ENCODE measurements around the gene ADAMTS17.

The ADAMTS17 gene

DNA sequence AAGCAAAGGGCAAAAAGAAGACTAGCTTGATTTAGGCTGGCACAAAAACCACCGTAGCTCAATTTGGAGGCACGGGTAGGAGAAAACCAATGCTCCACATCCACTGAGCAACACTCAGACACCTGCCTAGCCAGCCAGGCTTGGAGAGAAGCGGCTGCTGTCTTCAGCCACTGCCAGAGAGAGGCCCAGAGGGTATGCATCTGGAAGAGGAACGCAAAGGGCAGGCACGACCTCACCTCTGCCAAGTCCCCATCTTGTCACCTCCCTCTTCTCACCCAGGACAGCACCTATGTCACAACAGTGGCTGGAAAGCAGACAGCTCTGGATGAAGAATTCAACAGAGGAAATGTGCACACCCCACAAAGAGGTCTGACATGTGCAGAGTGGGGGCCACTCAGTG is 93.5 kb downstream of the ADAMTS17 start:
- no peak for DNase-seq

DNA sequence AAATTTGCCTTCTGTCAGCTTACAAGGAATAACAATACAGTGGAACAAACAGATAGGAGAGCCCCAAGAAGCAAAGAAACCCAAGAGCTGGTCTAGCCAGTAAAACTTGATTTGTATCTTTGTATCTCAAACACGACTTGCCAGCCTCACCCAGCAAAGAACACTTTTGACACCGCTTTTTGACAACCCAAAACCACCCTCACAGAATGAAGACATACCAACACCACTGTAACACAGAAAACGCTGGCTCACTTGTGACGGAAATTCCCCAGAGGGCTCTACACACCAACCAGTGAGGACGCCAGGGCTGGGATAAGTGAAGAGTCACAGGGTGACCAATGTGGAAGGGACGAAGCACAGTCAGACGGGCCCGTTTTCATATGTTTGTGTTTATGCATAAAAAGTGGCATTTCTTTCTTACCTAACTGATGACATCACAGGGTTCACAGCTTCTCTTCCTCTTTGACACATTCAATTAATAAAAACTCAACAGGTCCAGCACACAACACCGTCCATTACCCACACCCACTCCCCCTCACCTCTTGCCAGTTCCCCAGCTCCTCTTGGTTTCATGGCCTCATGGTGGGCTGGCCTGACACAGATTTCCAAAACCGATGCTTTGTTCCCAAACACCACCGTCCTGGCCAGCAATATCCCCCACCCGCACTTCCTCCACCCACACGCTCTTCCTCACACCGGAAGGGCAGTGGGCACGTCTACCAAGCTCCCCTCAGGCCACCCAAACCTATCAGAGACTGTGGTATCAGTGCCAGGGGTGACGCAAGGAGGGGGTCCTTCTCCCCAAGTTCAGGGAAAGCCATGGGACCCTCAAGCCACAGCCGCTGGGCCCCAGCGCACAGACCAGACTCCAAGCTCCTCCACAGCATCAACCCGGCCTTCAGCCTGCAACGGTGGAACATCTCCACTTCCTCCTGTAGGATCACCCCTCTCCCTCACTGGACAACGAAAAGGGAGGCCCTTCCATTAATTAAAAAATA is 94.2 kb downstream of the ADAMTS17 start:
- no peak for DNase-seq

DNA sequence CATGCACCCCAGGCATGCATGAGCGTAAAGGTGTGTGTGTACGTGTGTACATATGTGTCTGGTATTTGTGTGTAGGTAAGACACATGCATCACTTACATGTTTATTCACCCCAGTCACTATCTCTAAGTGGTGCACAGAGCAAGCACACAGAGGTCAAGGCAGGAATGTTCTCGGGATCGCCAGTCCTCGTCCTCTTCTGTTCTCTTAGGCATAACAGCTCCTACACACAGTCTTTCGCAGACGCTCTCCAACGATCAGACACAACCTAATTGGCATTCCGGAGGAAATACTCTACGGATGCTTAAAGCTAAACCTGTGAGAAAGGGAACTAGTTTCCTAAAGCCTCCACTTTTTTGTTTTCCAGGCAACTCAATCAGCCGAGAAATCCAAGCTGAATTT is 95.9 kb downstream of the ADAMTS17 start:
- DNase-seq: no peak

DNA sequence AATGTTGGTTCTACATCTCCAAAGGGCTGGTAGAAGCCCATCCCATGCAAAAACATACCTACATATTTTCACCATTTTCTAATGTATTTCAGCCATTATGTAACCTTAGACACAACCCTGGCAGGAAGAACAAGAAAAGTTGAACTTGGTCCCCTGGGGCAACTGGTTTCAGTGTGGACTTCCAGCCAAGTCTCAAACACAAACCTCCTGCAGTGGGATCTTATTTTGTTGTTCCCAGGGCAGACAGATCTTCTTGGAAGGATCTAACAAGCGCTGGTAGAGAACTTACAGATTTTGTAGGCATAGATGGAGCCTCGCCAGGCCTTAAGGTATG is 96.3 kb downstream of the ADAMTS17 start:
- DNase-seq: no peak

DNA sequence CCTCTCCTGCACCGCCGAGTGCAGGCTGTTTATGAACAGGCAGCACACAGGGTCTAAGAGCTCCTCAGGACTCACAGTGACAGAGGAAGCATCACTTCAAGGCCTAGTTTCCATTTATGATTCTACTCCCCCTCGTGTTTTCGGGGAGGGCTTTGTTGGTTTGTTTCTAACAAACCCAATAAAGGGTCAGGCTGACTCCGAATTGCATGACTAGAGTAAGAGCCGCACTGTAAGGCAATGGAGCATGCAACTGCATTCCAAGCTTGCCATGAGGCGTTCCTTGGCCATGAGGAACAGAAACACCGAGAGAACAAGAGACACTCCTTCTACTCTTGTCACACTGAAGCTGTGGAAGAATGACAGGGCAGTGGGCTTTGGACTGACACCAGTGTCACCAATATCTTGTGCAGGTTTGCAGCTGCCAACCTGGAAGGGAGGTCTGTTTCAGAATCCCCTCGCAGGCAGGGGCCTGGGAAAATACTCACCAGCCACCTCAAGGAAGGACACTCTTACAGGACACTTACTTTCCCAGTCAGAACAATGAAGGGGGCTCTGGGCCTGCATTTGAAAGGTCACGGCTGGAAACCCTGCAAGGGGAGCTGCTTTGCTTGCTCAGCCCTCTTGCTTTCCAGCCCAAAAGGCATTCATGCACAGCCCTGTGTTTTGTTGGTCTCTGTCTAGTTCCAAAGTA is 96.8 kb downstream of the ADAMTS17 start:
- DNase-seq: no peak

DNA sequence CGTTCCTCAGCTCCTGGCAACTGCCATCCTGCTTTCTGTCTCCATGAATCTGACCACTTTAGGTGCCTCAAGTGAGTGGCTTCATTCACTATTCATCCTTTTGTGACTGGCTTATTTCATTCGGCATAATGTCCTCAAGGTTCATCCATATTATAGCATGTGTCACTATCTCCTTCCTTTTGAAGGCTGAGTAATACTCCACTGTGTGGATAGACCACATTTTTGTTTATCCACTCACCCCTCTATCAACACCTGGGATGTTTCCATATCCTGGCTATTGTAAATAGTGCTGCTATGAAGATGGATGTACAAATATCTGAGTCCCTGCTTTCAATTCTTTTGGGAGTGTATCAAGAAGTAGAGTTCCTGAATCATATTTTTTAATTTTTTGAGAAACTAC is 98.8 kb downstream of the ADAMTS17 start:
- DNase-seq: no peak

DNA sequence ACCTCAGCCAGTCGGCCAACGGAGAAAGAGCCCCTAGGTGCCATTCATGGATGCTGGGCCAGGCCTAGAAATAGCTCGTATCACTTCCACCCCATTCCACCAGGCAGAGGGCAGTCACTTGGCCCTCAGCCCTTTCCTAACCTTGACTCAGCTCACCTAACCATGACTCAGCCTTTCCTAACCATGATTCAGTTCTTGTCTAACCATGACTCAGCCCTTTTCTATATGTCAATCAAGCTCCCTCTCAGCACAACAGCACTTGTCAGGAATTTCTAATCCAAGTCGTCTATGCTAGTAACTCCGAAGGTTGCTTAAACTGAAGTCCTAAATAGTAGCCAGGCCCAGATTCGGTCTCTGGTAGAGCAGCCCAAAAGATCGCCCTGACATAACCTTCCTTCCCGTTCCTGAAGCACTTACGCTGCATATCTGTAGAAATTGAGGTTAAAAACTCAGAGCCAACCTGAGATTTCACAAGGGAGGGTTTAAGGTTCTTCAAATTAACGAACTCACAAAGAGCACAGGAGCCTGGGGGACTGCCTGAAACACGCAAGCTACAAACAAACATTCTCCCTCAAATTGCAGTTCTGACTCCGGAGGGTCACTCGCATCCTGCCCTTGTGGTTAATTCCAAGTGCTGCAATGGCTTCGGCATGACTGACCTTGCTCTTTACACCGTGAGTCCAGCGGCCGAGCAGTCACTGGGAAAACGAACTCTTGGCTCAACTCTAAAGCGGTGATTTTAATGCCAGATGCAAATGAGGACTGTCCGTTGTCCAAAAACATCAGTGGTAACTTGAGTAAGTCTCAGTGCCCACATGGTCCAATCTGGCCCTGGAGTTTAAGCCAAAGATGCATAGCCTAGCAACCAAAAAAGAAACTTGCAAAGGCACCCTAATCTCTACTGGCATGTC is 99.9 kb downstream of the ADAMTS17 start:
- DNase-seq: no peak

DNA sequence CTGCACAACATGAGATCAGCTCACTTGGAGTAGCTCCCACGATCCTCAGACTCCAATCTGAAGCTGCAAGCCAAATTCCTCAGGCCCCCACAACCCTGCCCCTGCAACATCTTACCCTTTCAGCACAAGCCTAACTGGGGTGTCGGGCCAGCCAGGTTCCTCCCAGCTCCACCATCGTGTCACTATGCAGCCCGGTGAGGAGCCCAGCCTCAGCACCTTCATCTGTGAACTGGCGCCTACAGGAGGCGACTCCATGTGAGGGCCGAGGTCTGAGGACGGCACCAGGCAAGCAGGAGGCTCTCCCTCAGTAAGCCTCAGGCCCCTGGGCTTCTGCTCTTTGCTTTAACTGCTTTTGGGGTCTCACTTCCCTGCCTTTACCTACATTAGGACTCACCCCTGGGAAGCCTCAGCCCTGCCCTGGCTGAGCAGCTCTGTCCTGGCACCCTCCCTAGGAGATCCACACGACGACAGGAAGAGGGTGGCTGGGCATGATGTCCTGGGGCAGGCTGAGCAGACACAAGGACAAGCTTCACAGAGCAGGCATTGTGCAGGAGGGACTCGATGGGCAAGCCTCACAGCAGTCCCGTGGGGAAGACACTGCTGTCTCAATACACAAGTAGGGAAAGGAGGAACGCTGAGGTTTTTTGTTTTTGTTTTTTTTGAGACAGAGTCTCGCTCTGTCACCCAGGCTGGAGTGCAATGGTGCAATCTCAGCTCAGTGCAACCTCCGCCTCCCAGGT is 104.6 kb downstream of the ADAMTS17 start:
- DNase-seq: no peak

DNA sequence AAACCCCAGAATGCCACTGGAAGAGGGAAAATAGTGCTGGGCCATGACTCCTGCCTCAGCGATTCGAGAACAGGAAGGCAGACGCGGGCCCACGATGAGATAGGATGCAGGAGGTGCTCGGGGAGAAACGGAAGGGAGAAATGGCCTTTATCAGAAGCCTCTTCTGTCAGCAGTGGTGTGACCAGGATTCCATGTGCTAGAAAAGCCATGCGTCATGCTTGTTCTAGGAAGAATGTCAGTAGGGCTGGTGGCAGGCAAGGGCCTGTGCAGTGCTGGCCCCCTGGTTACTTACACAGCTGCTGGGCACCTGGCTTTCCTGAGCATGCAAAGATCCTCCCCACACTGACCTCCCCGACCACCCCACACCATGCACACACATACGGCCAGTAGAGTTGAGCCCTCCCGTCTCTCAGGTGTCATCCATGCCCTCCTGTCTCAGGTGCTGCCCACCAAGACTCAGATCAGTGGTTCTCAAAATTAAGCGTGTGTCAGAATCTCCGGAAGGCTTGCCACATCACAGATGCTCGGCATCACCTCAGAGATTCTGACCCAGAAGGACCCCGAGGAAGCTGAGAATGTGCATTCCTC is 106.7 kb downstream of the ADAMTS17 start:
- DNase-seq: no peak

DNA sequence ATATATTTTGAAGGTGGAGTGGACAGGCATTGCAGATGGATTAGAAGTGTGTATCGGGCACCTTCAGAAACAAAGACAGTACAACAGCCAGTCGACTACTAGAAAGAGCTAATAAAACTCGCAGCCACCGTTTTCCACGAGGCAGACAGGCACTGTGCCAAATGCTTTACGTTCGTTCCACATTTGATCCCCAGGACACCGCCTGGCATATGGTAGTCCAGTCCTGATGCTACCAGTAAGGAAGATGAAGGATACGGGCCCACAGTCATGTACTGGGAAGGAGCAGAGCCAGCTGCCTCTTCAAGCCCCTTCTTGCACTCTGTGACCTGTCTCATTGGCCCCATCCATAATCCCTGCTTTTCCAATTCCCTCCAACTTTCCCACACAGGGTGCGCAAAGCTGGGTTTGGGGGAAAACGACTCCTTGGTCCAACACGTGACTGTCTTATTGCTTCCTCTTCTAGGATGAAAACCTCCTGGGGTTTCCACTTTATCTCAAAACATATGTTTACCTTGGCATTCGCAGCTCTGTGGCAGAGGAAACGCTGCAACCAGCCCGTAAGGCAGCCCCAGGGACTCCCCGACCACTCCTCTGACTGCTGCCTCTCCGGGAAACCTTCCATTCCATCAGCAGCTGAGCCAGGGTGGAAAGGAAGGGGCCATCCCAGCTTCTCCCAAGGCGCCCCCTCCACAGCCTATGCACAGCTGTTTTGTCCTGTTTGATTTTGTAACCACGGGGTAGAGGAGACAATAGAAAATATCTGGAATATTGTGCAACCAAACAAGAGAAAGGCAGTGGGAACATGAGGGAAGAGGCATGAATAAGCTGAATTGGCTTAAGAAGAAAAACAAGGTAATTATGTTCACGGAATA is 107.4 kb downstream of the ADAMTS17 start:
- DNase-seq: no peak

DNA sequence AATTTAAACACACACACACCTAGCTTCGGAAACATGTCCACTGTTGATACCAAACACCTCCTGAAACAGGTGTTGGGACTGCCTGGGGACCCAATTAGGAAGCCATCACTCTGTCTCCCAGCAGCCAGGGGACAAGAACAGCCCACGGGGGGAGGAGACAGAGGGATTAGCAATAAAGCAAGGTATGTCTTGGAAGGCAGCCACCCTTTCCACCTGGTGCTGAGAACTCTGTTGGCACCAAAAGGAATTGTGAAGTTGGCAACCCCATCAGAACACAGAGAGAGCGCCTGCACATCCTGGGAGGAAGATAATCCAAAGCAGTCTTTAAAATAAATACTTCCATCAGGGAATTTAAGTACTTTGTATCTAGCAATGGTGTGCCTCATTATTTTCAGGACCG is 111.0 kb downstream of the ADAMTS17 start:
- DNase-seq: no peak

DNA sequence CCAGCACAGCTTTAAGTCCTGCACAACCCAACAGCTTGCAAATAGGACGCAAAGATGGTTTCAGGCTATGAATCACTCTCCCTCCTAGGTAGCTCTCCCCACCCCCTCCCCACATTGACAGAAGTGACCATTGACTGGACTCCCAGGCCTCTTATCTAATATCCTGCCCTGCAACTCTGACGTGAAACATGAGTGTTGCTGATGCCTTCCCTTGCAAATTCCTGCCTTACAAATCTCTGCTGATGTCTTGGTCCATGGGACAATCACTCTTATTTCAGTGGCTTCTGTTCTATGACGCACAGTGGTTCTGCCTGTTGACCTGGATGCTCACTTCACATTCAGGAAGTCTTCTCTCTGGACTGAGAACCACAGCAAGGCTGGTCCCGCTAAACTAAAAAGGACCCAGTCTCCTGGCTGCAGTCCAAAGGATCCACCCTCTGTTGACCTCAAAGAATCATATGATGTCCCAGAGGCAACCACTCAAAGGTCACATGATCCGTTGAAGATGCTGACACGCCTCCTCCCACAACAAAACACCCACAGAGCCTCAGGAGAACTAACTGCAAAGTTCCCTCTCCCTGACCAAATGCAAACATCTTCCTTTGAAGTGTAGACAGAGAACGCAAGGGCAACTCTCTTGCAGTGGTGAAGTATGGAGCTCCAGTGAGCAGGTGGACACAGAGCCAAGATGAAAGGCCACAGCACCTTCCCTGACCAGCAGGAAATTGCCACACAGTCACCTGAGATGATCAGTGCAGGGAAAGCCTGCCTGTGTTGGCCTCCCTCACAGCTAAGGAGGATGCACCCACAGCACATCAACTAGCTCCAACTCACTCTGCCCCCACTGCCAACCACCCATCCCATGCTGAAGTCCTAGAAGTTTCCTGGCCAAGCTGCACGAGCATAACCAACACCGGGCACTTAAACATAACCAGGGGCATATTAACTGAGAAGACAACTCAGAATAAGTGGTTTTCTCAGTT is 112.3 kb downstream of the ADAMTS17 start:
- DNase-seq: no peak

DNA sequence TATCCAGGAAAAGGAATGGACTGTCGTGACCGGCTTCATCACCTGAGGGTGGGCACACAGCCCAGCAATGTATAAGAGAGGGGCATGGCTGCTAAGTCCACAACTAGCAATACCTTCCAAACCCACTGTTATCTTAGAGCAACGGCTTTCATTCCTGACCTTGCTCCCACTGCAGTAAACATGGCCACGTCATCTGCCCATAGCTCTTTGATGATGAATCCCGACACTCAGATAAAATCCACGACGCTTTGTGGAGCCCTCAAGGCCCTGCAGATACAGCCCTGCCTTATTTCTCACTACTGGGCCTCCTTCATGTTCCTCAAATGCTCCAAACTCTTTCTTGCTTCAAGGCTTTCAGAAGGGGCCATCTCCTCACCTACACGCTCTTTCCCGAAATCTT is 114.0 kb downstream of the ADAMTS17 start:
- no peak for DNase-seq

DNA sequence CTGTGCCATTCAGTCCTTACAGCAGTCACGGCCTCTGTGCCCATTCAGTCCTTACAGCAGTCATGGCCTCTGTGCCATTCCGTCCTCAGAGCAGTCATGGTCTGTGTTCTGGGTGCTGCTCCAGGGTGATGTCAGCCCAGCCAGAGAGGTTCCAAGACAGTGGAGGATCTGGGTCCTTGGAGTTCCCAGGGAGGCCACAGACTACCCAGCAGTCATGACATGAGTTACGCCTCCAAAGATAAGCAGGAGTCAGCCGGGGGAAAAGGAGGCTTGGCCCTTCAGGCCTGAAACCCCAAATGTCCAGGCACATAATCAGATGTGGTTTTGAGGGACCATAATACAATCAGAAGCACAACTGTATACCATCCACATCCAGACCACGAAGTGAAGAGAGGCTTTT is 115.7 kb downstream of the ADAMTS17 start:
- no peak for DNase-seq

DNA sequence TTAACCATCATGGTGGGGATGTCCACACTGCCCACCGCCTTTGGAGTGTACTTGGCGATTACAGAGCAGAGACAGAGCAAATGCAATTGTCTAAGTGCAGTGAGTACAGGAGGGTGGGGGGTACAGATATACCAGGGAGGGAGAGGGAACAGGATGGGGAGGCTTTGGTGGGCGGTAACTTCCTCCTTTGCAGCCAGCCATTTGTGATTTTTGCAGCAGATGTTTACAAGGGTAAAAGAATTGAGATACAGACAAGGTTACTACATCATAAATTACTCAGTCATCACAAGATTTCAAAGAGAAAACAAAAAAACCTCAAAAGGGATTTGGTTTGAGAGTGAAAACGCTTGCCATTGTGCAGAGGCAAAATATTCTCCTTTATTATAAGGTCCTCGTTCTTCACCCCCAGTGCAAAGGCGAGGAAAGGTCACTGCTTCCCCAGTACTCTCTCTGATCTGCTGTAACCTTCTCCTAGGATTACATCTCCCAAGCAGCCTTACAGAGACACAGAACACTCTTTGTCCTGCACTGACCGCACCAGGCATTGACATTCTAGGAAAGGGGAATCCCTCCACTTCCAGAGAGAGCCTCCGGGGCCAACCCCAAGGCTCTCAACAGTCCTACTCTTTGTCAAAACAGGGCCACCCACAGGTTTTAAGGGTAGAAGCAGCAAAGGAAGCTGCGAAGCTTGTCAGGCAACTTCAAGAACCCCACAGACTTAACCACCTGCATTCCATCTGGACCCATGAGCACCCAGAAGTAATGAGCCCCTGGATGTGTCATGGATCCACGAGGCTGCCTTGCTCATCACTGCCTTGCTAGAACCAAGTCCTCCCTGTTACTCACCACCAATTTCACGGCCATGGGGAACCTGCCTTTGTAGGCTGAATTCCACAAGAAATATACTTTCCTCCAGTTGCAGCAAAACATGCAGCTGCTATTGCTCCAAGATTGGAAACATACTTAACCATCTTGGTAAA is 117.3 kb downstream of the ADAMTS17 start:
- no peak for DNase-seq

DNA sequence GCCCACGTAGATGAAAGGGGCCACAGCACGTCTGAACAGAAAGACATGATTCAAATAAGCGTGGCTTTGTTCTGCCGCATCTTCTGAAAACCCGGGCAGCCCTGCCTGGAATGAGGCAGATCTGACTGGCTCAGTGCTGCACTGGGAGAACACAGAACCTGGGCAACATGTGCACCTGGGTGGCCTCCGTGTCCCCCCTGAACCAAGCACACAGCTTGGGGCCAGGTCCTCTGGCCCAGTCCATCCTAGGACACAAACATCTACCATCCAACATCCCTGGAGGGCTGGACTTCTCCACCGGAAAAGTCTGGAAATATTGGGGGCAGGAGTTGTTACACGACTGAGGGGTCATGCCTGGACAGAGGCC is 119.4 kb downstream of the ADAMTS17 start:
- DNase-seq: no peak

DNA sequence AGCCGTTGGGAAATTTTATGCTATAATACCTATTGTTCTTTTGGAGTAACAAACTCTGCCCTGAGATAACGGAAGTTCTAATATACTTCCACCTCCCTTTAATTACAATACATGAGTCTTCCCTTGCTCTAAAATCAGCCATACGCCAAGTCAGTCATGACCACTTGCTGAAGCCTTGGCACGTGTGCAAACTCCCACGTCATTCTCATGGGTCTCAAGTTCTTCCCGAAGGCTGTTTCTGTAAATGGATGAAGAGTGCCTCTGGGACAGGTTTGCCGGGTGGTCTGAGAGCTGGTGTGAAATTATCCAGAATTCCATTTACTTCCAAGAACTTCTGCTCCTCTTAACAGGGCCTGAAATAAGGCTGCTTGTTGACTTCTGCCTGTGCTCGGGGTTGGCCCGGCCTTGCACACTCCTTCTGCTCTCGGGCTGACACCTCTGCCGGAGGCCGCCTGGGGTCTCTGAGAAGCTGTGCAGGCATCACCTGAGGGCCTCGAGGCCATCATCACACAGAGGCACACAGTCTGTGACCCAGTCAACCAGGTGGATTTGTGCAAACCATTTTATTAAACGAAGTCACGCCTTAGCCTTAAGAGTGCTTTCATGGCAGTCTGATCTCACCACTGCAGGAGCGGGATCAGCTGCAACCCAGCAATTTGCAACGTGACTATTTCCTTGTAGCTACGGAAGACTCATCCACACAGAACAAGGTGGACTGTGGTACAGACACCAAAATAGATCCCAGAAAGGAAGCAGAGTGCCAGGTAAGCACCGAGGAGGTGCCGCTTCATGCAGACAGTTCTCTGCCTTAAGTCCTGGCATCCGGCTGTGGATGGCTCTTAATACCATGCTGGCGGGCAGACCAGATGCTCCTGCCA is 120.1 kb downstream of the ADAMTS17 start:
- no peak for DNase-seq
